Measurements from ENCODE around the gene ZNF605. TPM values are rescaled to one million over a fixed set of nuclear protein-coding genes. Genes with fewer than 3 reads are reported as not detected.

The ZNF605 gene
- total and polyA plus RNA-seq, 2 of the 8 experiments (the other 6 are each of a cell fraction or from before 2014, with no cell fraction given) = 3.6 to 20.3 TPM

GRCh38 chr12:132887513-132888351, 68.4 kb downstream of the ZNF605 start, which contains the start of gene CHFR (continued):
- TF ChIP-seq EP300 (IDR thresholded peaks at IDR 0.05; ENCODE audit: borderline replicate concordance in 1 of 2, low read depth in 2 of 2, low read length in 2 of 2) (no peak), SIN3A (conservative IDR thresholded peaks at IDR 0.05 in 1 of 2, IDR thresholded peaks at IDR 0.05 in 1 of 2; ENCODE audit: low read depth in 1 of 2, low read length in 2 of 2) (peak; percentile 91 to 96), CTBP2 (IDR thresholded peaks at IDR 0.05; ENCODE audit: borderline replicate concordance, insufficient read depth, insufficient read length, low read length) (no peak), KDM1A (IDR thresholded peaks at IDR 0.05; ENCODE audit: borderline replicate concordance, low read length) (no peak), CTCF (IDR thresholded peaks at IDR 0.05; ENCODE audit: control extremely low read depth in 1 of 3, insufficient read depth in 1 of 3, low read depth in 1 of 3, low read length in 3 of 3) (no peak), GTF2F1 (IDR thresholded peaks at IDR 0.05; ENCODE audit: borderline replicate concordance, low read depth, low read length) (no peak), SP1 (IDR thresholded peaks at IDR 0.05; ENCODE audit: low read depth, low read length) (peak; percentile 55; the same call in 1 of the 2 replicates), SUZ12 (IDR thresholded peaks at IDR 0.05; ENCODE audit: low read length) (no peak), CBX8 (IDR thresholded peaks at IDR 0.05; ENCODE audit: borderline replicate concordance, low read depth, low read length) (no peak), HDAC2 (IDR thresholded peaks at IDR 0.05; ENCODE audit: borderline replicate concordance in 1 of 2, low read depth in 2 of 2, low read length in 2 of 2) (no peak; a peak in 1 of 4 replicates)
- TF ChIP-seq, protein P1, sequence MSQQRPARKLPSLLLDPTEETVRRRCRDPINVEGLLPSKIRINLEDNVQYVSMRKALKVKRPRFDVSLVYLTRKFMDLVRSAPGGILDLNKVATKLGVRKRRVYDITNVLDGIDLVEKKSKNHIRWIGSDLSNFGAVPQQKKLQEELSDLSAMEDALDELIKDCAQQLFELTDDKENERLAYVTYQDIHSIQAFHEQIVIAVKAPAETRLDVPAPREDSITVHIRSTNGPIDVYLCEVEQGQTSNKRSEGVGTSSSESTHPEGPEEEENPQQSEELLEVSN (IDR thresholded peaks at IDR 0.05) = peak; percentile 54
